ENCODE measurements around the gene DYSF. TPM values are rescaled to one million over a fixed set of nuclear protein-coding genes. Genes with fewer than 3 reads are reported as not detected.

Gene DYSF
- total and polyA plus RNA-seq, 3 donors from 2014 or later: 6.8 to 10.9 (median 8.9) TPM

DNA sequence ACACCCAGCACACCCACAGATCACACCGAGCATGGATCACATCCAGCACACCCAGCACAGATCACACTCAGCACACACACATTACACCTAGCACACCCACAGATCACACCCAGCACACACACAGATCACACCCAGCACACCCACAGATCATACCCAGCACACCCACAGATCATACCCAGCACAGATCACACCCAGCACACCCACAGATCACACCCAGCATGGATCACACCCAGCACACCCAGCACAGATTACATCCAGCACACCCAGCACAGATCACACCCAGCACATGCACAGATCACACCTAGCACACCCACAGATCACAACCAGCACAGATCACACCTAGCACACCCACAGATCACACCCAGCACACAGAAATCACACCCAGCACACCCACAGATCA lies 118.6 kb downstream of the DYSF start:
- WGBS, 2 donors: 56 to 100% methylated on average over 1 of the region's 1 CpG
- Histone ChIP-seq H3K4me1 (no peaks in the 10 kb centered on the region), H3K27me3 (no peaks in the 10 kb centered on the region), H3K9me3 (no peaks in the 10 kb centered on the region), H3K27ac (no peak overlapping the region), H3K4me3 (no peak overlapping the region), H3K36me3 (ENCODE audit: low read depth, missing control alignments) (no peaks in the 10 kb centered on the region)
- TF ChIP-seq, protein P1, sequence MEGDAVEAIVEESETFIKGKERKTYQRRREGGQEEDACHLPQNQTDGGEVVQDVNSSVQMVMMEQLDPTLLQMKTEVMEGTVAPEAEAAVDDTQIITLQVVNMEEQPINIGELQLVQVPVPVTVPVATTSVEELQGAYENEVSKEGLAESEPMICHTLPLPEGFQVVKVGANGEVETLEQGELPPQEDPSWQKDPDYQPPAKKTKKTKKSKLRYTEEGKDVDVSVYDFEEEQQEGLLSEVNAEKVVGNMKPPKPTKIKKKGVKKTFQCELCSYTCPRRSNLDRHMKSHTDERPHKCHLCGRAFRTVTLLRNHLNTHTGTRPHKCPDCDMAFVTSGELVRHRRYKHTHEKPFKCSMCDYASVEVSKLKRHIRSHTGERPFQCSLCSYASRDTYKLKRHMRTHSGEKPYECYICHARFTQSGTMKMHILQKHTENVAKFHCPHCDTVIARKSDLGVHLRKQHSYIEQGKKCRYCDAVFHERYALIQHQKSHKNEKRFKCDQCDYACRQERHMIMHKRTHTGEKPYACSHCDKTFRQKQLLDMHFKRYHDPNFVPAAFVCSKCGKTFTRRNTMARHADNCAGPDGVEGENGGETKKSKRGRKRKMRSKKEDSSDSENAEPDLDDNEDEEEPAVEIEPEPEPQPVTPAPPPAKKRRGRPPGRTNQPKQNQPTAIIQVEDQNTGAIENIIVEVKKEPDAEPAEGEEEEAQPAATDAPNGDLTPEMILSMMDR (IDR thresholded peaks at IDR 0.05): no peak
- TF ChIP-seq POLR2A (IDR thresholded peaks at IDR 0.05): no peak
- DNase-seq: no peak
- intact Hi-C loops (cut with DNase I; ENCODE audit: low total_unique reads): no loop called here

DNA sequence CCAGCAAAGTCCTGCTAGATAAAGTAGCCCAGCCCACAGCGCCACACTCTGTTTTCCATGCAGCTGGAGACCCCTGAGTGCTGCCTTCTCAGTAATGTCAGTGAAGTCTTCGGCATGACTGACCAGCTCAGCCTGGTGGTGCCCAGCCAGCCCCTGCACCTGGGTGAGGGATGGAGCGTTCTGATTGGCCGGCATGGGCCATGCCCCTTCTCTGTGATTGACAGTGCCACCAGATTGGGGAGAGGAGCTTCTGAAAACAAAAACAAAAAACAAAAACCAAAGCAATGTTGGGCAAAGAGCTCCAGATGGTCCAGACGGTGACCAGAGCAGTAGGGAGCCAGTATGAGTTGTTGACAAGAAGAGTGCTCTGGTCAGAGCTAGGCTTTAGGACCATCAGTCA lies 122.6 kb downstream of the DYSF start:
- Histone ChIP-seq H3K4me3 (no peak overlapping the region), H3K27me3 (no peaks in the 10 kb centered on the region), H3K36me3 (ENCODE audit: low read depth, missing control alignments) (no peaks in the 10 kb centered on the region), H3K4me1 (no peaks in the 10 kb centered on the region), H3K9me3 (no peaks in the 10 kb centered on the region), H3K27ac (no peak overlapping the region)
- DNase-seq: no peak
- intact Hi-C loops (cut with DNase I; ENCODE audit: low total_unique reads): no loop called here
- WGBS, 2 donors: 93 to 94% methylated on average over 5 of the region's 5 CpGs
- TF ChIP-seq, protein P1 (IDR thresholded peaks at IDR 0.05): no peak
- TF ChIP-seq POLR2A (IDR thresholded peaks at IDR 0.05): no peak

DNA sequence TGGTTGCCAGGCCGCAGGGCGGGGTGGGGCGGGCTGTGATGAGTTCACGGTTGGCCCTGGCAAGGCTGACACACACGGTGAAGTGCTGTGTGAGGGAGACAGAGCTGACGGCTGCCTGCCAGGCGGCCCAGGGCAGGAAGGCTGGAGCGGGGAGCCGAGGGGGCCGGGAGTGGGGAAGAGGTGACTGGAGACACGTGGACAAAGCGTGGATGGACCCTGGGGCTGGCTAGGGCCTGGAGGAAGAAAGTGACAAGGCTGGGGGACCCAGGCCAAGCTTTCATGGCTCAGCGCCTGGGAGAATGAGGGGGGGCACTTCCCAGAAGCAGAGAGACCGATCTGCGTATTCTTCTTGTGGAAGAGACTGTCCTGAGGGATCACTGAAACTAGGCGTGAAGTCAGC lies 123.2 kb downstream of the DYSF start:
- H3K4me3 ChIP-seq: no peak overlapping the region
- H3K9me3 ChIP-seq: no peaks in the 10 kb centered on the region
- TF ChIP-seq, protein P1 (IDR thresholded peaks at IDR 0.05): no peak
- no peak for TF ChIP-seq POLR2A (IDR thresholded peaks at IDR 0.05)
- no peaks in the 10 kb centered on the region for H3K36me3 ChIP-seq (ENCODE audit: low read depth, missing control alignments)
- DNase-seq: no peak
- intact Hi-C loops (cut with DNase I; ENCODE audit: low total_unique reads): no loop called here
- no peaks in the 10 kb centered on the region for H3K4me1 ChIP-seq
- no peaks in the 10 kb centered on the region for H3K27me3 ChIP-seq
- no peak overlapping the region for H3K27ac ChIP-seq
- WGBS, 2 donors: 88 to 90% methylated on average over 16 of the region's 16 CpGs

DNA sequence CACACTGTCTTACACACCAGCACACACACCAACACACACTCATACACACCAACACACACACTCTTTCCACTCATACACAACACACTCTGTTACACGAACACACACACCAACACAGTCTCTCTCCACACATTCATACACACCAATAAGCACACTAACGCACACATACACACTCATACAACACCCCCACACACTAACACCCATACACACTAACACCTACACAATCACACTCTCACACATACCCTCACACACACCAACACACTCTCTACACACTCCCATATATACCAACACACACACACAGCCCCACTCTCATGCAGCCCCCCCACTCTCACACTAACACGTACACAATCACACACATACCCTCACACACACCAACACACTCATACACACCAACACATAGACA lies 123.8 kb downstream of the DYSF start:
- Histone ChIP-seq H3K9me3 (no peaks in the 10 kb centered on the region), H3K36me3 (ENCODE audit: low read depth, missing control alignments) (no peaks in the 10 kb centered on the region), H3K27me3 (no peaks in the 10 kb centered on the region), H3K4me3 (no peak overlapping the region), H3K4me1 (no peaks in the 10 kb centered on the region), H3K27ac (no peak overlapping the region)
- WGBS, 2 donors: 86 to 89% methylated on average over 3 of the region's 3 CpGs
- DNase-seq: no peak
- no peak for TF ChIP-seq POLR2A (IDR thresholded peaks at IDR 0.05)
- TF ChIP-seq, protein P1 (IDR thresholded peaks at IDR 0.05): no peak
- intact Hi-C loops (cut with DNase I; ENCODE audit: low total_unique reads): no loop called here

DNA sequence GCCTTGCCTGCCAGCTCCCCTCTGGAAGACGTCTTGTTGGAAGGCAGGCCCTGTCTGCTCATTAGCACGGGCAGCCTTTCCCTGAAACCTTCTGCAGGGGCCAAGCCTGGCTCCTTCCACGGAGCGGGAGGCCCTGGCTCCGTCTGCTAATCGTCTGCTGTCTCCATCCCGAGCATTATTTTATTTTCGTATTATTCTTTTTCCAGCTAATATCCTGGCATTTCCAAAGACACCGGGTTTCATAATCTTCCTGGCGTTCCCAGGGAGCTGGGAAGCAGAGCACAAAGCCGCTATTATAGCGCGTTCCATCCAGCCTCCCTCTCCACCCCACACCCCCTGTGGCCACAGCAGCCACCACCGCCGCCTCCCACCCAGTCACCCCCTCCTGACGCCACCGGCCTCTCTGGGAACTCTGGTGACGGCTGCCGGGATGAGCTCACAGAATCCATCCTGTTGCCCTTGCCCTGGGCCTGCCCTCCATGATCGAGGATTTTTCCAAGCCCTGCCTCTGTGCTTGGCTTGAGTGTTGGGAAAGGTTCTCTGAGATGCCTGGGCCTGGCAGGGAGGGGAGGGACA lies 125.5 kb downstream of the DYSF start:
- Histone ChIP-seq H3K27me3 (no peaks in the 10 kb centered on the region), H3K27ac (no peak overlapping the region), H3K36me3 (ENCODE audit: low read depth, missing control alignments) (no peaks in the 10 kb centered on the region), H3K4me1 (no peaks in the 10 kb centered on the region), H3K9me3 (no peaks in the 10 kb centered on the region), H3K4me3 (no peak overlapping the region)
- peak; percentile 21 for DNase-seq
- WGBS, 2 donors: 80 to 84% methylated on average over 20 of the region's 20 CpGs
- TF ChIP-seq, protein P1 (IDR thresholded peaks at IDR 0.05): no peak
- TF ChIP-seq POLR2A (IDR thresholded peaks at IDR 0.05): no peak
- intact Hi-C loops (cut with DNase I; ENCODE audit: low total_unique reads): no loop called here
